ENCODE results near the gene NAALADL2.
"Not testable (repeated sequence)": the region's sequence is repeated elsewhere in the genome, so short reads cannot be mapped to it uniquely, and the experiment has no call there.

The NAALADL2 gene

GRCh38 chr3:175118382-175118941, 259.3 kb downstream of the NAALADL2 start:
- H3K36me3 ChIP-seq (ENCODE audit: control insufficient read depth, low read depth, low read length) = no peaks in the 10 kb centered on the region
- H3K9me3 ChIP-seq (ENCODE audit: control insufficient read depth, low read depth, low read length) = no peaks in the 10 kb centered on the region
- no peaks in the 10 kb centered on the region for H3K4me1 ChIP-seq (ENCODE audit: control insufficient read depth, low read depth, low read length)
- H3K27ac ChIP-seq (ENCODE audit: low read length) = no peak overlapping the region
- no peaks in the 10 kb centered on the region for H3K27me3 ChIP-seq (ENCODE audit: control insufficient read depth, insufficient read depth, low read length)
- H3K4me3 ChIP-seq (ENCODE audit: low read length) = no peak overlapping the region
- H3K9ac ChIP-seq (ENCODE audit: low read length) = no peak overlapping the region

- no peak overlapping the region for H3K4me3 ChIP-seq (ENCODE audit: low read length)
- H3K4me1 ChIP-seq (ENCODE audit: control insufficient read depth, low read depth, low read length) = no peaks in the 10 kb centered on the region
- H3K27me3 ChIP-seq (ENCODE audit: control insufficient read depth, insufficient read depth, low read length) = no peaks in the 10 kb centered on the region
- H3K9ac ChIP-seq (ENCODE audit: low read length) = no peak overlapping the region
- peaks cover 9% of the 10 kb centered on the region for H3K9me3 ChIP-seq (ENCODE audit: control insufficient read depth, low read depth, low read length)
- H3K36me3 ChIP-seq (ENCODE audit: control insufficient read depth, low read depth, low read length) = no peaks in the 10 kb centered on the region
- H3K27ac ChIP-seq (ENCODE audit: low read length) = no peak overlapping the region
These were observed 262.1 kb downstream of the NAALADL2 start for GRCh38 chr3:175121225-175121624.

DNA sequence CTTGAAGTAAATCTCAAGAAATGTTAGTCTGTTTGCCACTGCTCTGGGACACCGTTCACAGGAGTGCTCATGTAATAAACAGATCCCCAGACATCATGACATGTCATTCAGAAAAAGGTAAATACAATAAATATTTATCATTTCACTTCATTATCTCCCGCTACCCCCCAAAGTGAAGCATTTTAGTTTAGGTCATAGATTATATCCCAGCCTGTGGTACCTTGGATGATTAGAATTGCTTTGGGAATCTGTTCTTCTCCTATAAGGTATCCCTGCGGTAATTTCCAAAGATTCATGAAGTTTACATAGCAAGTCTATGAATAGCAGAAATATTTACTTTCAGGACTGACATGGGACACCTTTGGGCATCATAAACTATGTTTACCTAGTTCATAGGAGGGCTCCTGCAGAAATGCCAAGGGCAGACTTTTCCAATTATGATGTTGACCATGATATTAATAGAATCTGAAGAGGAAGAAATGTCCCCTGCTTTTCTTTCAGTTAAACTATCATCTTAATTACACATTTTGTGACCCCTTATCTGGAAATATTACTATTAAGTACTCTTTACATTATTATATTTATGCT, 268.0 kb downstream of the NAALADL2 start:
- peaks cover 9% of the 10 kb centered on the region for H3K9me3 ChIP-seq (ENCODE audit: control insufficient read depth, low read depth, low read length)
- no peak overlapping the region for H3K4me3 ChIP-seq (ENCODE audit: low read length)
- no peaks in the 10 kb centered on the region for H3K4me1 ChIP-seq (ENCODE audit: control insufficient read depth, low read depth, low read length)
- H3K9ac ChIP-seq (ENCODE audit: low read length) = no peak overlapping the region
- H3K27me3 ChIP-seq (ENCODE audit: control insufficient read depth, insufficient read depth, low read length) = no peaks in the 10 kb centered on the region
- no peak overlapping the region for H3K27ac ChIP-seq (ENCODE audit: low read length)
- no peaks in the 10 kb centered on the region for H3K36me3 ChIP-seq (ENCODE audit: control insufficient read depth, low read depth, low read length)

DNA sequence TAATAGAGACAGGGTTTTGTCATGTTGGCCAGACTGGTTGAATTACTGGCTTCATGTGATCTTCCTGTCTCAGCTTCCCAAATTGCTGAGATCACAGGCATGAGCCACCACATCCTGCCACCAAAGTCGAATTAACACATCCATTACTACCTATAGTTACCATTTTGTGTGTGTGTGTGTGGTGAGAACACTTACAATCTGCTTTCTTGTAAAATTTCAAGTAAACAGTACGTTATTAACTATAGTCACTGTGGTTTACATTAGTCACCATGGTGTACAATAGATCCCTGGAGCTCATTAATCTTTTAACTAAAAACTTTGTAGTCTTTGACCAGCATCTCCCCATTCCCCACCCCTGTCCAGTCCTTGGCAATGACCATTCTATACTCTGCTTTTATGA, 270.0 kb downstream of the NAALADL2 start:
- Histone ChIP-seq H3K9ac (ENCODE audit: low read length) (no peak overlapping the region), H3K36me3 (ENCODE audit: control insufficient read depth, low read depth, low read length) (no peaks in the 10 kb centered on the region)

DNA sequence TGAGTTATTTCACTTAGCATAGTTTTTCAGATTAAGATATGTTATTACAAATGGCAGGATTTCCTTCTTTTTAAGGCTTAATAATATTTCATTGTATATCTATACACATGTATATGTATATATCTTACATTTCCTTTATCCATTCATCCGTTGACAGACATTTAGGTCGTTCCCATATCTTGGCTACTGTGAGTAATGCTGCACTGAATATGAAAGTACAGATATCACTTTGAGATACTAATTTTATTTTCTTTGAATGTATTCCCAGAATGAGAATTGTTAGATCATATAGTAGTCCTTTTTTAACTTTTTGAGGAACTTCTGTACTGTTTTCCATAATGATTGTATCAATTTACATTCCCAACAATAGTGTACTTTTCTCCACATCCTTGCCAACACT, 270.4 kb downstream of the NAALADL2 start:
- no peaks in the 10 kb centered on the region for H3K27me3 ChIP-seq (ENCODE audit: control insufficient read depth, insufficient read depth, low read length)
- no peak overlapping the region for H3K9ac ChIP-seq (ENCODE audit: low read length)
- H3K4me1 ChIP-seq (ENCODE audit: control insufficient read depth, low read depth, low read length) = no peaks in the 10 kb centered on the region
- peaks cover 1% of the 10 kb centered on the region for H3K9me3 ChIP-seq (ENCODE audit: control insufficient read depth, low read depth, low read length)
- H3K36me3 ChIP-seq (ENCODE audit: control insufficient read depth, low read depth, low read length) = no peaks in the 10 kb centered on the region
- no peak overlapping the region for H3K4me3 ChIP-seq (ENCODE audit: low read length)
- H3K27ac ChIP-seq (ENCODE audit: low read length) = no peak overlapping the region

More for the DNA sequence above, 270.0 kb downstream of the NAALADL2 start:
- Histone ChIP-seq H3K9me3 (ENCODE audit: control insufficient read depth, low read depth, low read length) (peaks cover 6% of the 10 kb centered on the region), H3K27ac (ENCODE audit: low read length) (no peak overlapping the region), H3K27me3 (ENCODE audit: control insufficient read depth, insufficient read depth, low read length) (no peaks in the 10 kb centered on the region), H3K4me1 (ENCODE audit: control insufficient read depth, low read depth, low read length) (no peaks in the 10 kb centered on the region), H3K4me3 (ENCODE audit: low read length) (no peak overlapping the region)

- not testable (repeated sequence) for H3K36me3 ChIP-seq (ENCODE audit: control insufficient read depth, low read depth, low read length); H3K4me1 ChIP-seq (ENCODE audit: control insufficient read depth, low read depth, low read length); H3K27ac ChIP-seq (ENCODE audit: low read length); H3K9me3 ChIP-seq (ENCODE audit: control insufficient read depth, low read depth, low read length); H3K9ac ChIP-seq (ENCODE audit: low read length); H3K4me3 ChIP-seq (ENCODE audit: low read length); H3K27me3 ChIP-seq (ENCODE audit: control insufficient read depth, insufficient read depth, low read length)
These were observed 272.7 kb downstream of the NAALADL2 start for GRCh38 chr3:175131866-175132265.

GRCh38 chr3:175132706-175133105, 273.6 kb downstream of the NAALADL2 start:
- H3K4me1 ChIP-seq (ENCODE audit: control insufficient read depth, low read depth, low read length); H3K36me3 ChIP-seq (ENCODE audit: control insufficient read depth, low read depth, low read length); H3K9ac ChIP-seq (ENCODE audit: low read length); H3K27me3 ChIP-seq (ENCODE audit: control insufficient read depth, insufficient read depth, low read length); H3K9me3 ChIP-seq (ENCODE audit: control insufficient read depth, low read depth, low read length); H3K4me3 ChIP-seq (ENCODE audit: low read length); H3K27ac ChIP-seq (ENCODE audit: low read length): not testable (repeated sequence)

DNA sequence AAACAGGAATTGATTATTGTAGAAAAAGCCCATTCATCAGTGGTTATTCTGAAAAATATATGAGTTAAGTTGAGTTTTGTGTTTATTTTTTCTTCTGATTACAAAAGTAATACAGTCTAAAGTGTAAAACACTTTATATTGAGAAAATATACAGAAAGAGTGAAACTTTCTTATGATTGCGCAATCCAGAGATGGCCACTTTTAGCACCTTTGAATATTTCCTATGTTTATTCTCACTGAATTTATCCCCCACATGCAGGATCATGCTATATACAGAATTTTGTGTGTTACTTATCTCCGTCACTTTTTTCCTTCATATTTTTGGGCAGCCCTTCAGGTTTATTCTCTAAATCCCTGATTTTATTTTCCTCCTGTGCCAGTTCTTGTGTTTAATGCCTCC, 285.2 kb downstream of the NAALADL2 start:
- Histone ChIP-seq H3K36me3 (ENCODE audit: control insufficient read depth, low read depth, low read length) (no peaks in the 10 kb centered on the region), H3K4me3 (ENCODE audit: low read length) (no peak overlapping the region), H3K9ac (ENCODE audit: low read length) (no peak overlapping the region), H3K9me3 (ENCODE audit: control insufficient read depth, low read depth, low read length) (no peaks in the 10 kb centered on the region), H3K27ac (ENCODE audit: low read length) (no peak overlapping the region), H3K4me1 (ENCODE audit: control insufficient read depth, low read depth, low read length) (no peaks in the 10 kb centered on the region), H3K27me3 (ENCODE audit: control insufficient read depth, insufficient read depth, low read length) (no peaks in the 10 kb centered on the region)

DNA sequence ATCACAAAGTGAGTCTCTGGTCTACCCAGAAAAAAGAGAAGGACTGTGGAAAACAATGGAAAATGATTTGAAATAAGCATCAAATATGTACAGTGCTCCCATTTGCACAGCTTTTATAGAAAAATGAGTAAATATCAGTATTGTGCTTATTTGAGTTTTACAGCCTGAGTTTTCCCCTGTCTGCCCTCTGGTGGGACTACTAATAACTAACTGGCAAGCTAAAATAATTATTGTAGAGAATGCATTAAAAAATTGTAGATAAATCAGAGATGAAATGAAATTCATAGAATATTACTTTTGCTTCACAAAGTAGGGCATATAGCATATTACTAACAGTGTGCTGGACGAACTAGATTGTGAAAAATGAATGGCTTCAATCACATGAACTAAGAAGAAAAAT, 287.1 kb downstream of the NAALADL2 start:
- no peak overlapping the region for H3K4me3 ChIP-seq (ENCODE audit: low read length)

GRCh38 chr3:175149675-175150074, 290.5 kb downstream of the NAALADL2 start:
- no peak overlapping the region for H3K9ac ChIP-seq (ENCODE audit: low read length)

More for the DNA sequence above, 287.1 kb downstream of the NAALADL2 start:
- peaks cover 5% of the 10 kb centered on the region for H3K4me1 ChIP-seq (ENCODE audit: control insufficient read depth, low read depth, low read length)
- H3K36me3 ChIP-seq (ENCODE audit: control insufficient read depth, low read depth, low read length) = no peaks in the 10 kb centered on the region
- H3K9ac ChIP-seq (ENCODE audit: low read length) = no peak overlapping the region
- H3K27me3 ChIP-seq (ENCODE audit: control insufficient read depth, insufficient read depth, low read length) = no peaks in the 10 kb centered on the region
- H3K9me3 ChIP-seq (ENCODE audit: control insufficient read depth, low read depth, low read length) = no peaks in the 10 kb centered on the region
- H3K27ac ChIP-seq (ENCODE audit: low read length) = no peak overlapping the region

DNA sequence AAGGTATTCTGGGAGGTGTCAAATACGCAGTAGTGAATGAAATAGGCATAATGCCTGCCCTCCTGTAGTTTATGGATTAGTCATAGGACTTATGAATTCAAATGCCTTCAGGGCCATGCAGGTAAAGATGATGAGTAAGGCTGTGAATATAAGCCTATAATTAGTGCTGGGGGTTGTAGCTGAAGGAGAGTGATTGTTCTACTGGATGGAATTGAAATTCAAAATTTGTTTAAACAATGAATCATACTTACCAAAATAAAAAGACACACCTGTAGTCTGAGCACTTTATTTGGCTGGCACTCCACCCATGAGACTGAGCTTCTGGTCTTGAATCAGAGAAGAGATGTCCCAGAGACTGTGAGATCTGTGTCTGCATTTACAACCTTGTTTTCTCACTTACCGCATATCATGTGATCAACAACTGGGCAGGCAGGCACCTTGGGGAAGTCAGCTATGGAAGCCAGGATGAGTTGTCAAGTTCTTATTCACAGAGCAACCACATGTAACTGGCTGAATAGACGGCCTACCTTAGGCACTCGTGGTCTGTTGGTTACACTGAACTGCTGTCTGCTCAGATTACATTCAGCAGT, 291.8 kb downstream of the NAALADL2 start:
- H3K27ac ChIP-seq (ENCODE audit: low read length) = no peak overlapping the region
- no peaks in the 10 kb centered on the region for H3K9me3 ChIP-seq (ENCODE audit: control insufficient read depth, low read depth, low read length)
- H3K9ac ChIP-seq (ENCODE audit: low read length) = no peak overlapping the region
- H3K27me3 ChIP-seq (ENCODE audit: control insufficient read depth, insufficient read depth, low read length) = no peaks in the 10 kb centered on the region
- no peak overlapping the region for H3K4me3 ChIP-seq (ENCODE audit: low read length)
- H3K4me1 ChIP-seq (ENCODE audit: control insufficient read depth, low read depth, low read length) = peaks cover 16% of the 10 kb centered on the region
- no peaks in the 10 kb centered on the region for H3K36me3 ChIP-seq (ENCODE audit: control insufficient read depth, low read depth, low read length)

More at GRCh38 chr3:175149675-175150074, 290.5 kb downstream of the NAALADL2 start:
- Histone ChIP-seq H3K9me3 (ENCODE audit: control insufficient read depth, low read depth, low read length) (no peaks in the 10 kb centered on the region), H3K36me3 (ENCODE audit: control insufficient read depth, low read depth, low read length) (no peaks in the 10 kb centered on the region), H3K27ac (ENCODE audit: low read length) (no peak overlapping the region), H3K4me1 (ENCODE audit: control insufficient read depth, low read depth, low read length) (peaks cover 13% of the 10 kb centered on the region), H3K27me3 (ENCODE audit: control insufficient read depth, insufficient read depth, low read length) (no peaks in the 10 kb centered on the region), H3K4me3 (ENCODE audit: low read length) (no peak overlapping the region)

DNA sequence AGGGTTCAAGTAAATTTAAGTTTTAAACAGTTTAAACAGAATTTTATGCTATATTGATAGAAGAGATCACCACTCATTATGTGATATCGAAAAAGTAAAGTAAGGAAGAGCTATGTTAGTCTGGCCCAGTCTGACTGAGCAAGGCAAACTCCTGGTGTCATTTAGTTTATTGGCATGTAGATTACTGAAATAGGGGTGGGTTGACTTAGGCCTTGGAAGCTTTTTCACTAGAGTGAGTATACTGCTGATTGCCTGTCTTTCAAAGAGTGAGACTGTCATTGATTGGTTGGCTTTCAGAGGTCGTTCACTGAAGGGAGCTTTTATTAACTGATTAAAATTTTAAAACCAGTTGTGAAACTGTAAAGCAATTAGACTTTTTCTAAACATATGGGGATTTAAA, 294.5 kb downstream of the NAALADL2 start:
- Histone ChIP-seq H3K4me1 (ENCODE audit: control insufficient read depth, low read depth, low read length) (peaks cover 19% of the 10 kb centered on the region), H3K36me3 (ENCODE audit: control insufficient read depth, low read depth, low read length) (no peaks in the 10 kb centered on the region), H3K9ac (ENCODE audit: low read length) (no peak overlapping the region), H3K9me3 (ENCODE audit: control insufficient read depth, low read depth, low read length) (no peaks in the 10 kb centered on the region), H3K4me3 (ENCODE audit: low read length) (no peak overlapping the region), H3K27ac (ENCODE audit: low read length) (no peak overlapping the region), H3K27me3 (ENCODE audit: control insufficient read depth, insufficient read depth, low read length) (no peaks in the 10 kb centered on the region)

All from iPS-18a (cell line).